ENCODE results near the gene MED9.

Gene MED9

DNA sequence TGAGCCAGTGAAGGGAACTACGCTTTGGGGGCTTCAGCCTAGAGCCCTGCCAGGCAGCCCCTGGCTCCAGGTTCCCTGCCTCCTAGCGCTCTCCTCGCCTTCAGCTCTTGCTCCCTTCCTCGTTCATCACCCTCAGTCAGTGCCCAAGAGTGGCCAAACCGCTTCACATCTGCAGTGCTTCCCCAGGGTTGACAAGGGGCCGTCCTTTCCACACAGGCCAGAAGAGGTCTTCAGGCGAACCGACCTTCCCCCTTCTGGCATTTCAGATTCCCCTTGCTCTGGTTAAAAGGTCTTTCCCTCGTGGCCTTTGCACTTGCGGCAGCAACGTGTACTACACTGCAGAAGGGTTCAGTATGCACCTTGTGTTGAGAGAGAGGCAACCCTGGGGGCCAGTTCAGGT, 15.3 kb downstream of the MED9 start:
- DNase-seq = no peak

DNA sequence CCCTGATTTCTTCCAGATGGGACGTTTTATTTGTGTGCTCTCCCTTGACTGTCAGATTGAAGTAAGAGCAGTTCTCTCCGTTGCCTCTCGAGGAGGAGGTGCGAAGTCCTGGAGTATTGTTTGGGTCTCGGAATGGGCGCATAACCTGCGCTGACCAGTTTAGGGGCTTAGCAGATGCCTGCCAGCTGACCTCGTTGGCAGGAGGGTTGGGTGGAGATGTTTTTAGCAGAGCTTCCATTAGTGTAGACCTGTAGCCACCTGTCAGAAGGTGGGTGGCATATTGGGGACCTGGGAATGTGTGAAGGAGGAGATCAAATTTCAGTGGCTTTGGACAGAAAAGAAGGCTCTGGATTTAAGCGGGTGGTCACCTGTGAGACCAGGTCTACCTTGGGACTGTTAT, 15.8 kb downstream of the MED9 start:
- no peak for DNase-seq

DNA sequence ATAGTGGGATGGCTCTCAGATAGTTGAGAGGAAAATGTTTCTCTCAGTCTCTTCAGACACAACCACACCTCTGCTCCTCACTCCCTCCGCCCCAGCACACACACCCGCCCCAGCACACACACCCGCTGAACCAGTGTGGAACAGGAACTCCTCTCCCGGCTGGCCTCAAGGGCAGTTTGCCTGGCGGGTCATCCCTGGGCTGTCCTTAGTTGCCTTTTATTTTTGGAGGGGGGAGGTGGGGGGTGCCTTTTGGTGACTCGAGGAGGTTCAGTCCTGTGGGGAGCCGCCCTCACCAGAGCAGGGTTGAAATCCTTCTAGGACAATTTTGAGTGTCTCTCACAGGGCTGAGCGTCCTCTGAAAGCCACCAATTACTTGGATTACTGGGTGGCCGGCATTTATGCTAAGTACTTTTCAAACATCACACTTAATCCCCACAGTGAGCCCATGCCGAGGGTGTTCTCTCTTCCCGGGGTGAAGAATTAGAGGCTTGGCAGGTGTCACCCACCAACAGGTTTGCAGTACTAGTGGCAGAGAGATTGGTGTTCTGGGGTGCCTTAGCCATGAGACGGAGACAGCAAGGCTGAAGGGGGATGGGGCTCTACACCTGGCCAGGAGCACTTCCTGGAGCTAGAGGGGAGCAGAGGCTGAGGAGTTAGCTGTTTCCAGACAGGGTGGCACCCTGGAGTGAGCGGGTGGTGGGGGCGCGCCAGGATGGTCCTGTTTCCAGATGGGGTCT, 16.6 kb downstream of the MED9 start:
- DNase-seq = no peak

DNA sequence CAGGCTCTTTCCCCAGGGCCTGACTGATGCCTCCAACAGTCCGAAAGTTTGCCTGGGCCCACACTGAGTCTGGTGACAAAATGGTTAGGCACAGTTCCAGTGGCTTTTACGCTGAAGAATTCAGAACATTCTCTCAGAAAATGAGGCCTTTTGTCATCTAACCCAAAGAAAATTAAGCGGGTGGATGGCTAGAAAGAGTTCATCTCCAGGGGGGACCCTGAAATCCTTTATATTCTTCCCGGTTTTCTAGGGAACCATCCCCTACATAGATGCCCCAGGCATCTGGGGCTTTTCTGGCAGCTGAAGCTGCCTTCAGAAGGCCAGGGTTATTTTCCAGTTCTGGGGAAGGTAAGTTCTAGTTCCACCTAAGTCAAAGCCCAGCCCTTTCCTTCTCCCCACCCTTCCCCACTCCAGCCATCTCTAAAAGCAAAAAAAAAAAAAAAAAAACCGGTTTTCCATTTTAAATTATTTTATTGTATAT, 17.2 kb downstream of the MED9 start:
- DNase-seq = no peak

DNA sequence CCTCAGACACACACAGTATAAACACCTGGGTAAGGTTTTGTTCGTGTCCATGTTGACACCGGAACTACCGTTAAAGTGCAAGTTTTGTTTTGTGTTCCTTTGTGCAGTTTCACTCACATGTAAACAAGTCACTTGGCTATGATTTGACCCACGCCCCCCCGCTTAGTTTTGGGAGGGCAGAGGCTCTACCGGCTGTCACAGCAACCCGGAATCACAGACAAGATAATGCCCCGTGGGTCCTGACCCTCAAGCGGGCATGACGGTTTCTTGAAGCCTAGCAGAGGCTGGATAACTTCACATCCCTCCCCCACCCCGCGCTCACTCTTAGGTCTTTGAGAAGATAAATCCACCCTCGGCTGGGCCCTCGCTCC, 17.7 kb downstream of the MED9 start:
- DNase-seq = no peak

- no peak for DNase-seq
These were observed 18.2 kb downstream of the MED9 start for GRCh38 chr17:17494870-17495535.

- DNase-seq = no peak
These were observed 18.9 kb downstream of the MED9 start for GRCh38 chr17:17495536-17496188.

- peak in 1 of 2 experiments; percentile 80 for DNase-seq
These were observed 19.6 kb downstream of the MED9 start, which contains the start of gene RASD1 for GRCh38 chr17:17496189-17497064. Gene RASD1 (minus strand): TSS chr17:17496395. CDS start chr17:17496181, 214 bp downstream.

- DNase-seq = no peak
These were observed 20.5 kb downstream of the MED9 start for GRCh38 chr17:17497065-17497844.

- no peak for DNase-seq
These were observed 21.2 kb downstream of the MED9 start for GRCh38 chr17:17497845-17498520.

DNA sequence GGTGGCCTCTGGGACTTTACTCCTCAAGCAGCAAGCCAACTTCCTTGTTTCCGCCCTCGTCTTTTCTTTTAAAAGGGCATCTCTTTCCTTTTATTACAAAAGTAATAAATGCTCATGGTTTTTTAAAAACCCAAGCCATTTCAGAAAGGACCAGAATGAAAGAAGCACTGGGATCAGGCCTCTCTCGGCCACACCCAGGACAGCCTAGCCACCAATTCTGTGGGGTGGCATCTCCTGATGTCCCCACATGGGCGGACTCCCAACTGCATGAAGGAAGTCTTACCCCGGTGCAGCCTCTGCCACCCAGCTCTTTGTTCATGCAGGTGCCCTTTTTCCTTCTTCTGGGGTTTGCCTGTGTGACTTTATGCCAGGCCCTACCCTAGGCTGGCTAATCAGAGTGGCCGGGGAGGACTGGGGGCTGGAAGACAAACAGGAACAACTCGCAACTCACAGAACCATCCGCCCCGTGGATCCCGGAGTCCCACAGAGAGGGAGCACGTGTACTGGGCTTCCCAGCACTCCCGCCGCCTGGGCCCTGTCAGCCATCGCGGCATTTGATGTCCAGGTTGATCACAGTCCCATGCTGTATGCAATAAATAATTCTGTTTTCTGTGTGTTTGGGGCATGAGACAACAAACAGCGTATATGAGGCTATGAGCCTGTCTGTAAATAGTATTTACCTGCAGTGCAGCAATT, 22.0 kb downstream of the MED9 start:
- DNase-seq = no peak

DNA sequence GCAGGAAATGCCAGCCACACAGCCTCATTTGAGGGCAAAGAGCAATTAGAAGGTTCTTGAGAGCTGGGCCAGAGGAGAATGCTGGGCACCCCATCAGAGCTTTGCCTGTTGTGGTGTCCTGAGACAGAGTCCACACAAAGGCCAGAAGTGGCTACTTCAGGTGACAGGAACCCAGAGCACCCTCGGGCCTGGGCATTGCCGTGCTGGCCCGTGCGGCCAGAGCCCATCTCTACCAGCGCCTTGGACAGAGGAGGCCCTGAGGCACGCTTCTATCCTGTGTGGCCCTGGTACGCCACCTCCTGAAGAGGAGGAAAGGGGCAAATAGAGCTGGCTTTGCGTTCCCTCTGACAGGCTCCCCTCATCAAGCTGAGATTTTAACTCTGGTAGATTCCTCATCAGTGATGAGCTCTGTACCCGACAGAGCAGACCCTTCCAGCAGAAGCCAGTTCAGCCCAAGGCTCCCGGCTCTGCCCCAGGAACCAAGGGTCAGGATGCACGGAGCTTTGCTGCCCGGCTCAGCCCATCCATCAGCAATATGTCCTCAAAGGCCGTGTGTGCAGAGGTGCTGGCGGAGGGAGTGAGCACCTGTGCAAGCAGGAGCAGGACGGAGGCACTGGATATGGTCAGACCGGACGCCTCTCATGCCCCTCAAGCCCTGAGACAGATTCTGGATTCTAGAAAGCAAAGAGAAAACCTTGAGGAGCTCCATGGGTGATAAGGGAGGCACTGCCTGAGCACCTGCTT, 22.8 kb downstream of the MED9 start:
- DNase-seq = no peak

DNA sequence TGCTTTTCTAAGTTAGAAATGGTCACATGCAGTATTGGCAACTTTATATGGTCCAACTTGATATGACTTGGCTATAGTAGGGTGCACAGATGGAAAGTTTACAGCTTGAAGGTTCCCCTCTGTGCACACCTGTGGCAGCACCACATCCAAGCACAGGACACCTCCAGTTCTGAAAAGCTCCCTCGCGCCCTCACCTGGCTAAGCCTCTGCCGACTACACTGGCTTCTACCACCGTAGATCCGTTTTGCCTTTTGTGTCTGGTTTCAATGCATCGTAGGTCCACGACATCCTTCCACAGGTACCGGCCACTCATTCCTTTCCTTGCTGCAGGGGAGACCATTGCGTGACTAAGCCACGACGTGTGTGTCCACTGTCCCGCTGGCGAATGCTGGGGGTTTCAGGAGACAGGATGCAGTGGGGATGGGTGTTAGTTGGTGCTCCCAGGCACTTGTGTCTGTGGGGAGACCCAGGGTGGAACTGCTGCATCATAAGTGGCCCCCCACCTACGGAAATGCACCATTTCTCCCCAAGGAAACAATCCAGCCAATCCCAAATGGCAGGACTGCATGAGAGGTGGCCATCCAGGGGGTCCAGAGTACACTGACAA, 24.3 kb downstream of the MED9 start:
- no peak for DNase-seq

DNA sequence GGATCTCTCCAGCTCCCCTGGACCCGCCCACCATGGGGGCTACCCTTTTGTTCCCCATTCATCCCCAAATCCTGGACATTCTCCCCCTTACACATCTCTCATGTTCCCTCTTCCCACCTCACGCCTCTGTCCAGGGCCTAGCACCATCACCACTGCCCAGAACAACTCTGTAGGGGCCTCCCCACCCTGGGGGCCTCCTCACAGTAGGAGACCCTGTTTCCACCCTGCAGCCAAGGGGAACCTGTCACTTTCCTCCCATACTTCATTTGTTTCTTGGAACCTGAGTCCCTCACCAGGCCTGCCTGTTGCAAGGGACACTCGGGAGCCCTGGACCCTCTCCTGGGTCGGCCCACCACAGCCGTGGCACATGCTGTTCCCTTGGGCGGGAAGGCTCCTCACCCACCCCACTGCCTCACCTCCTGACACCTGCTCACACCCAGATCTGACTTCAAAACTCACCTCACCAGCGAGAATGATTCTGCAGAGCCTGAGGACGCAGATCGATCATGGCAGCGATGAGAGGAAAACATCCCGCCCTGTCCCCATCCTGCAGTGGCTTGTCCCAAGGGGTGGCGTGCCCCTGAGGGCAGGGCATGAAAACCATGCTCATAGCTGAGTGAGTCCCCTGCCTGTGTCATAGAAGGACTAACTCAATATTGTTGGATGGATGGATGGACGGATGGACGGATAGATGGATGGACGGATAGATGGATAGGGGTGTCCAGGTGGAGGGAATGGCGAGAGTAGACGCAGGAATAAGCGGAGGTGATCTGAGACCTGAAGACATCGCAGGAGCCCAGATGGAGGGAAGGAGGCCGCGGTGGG, 26.2 kb downstream of the MED9 start:
- DNase-seq = no peak

- no peak for DNase-seq
These were observed 26.8 kb downstream of the MED9 start for GRCh38 chr17:17503566-17504130.

DNA sequence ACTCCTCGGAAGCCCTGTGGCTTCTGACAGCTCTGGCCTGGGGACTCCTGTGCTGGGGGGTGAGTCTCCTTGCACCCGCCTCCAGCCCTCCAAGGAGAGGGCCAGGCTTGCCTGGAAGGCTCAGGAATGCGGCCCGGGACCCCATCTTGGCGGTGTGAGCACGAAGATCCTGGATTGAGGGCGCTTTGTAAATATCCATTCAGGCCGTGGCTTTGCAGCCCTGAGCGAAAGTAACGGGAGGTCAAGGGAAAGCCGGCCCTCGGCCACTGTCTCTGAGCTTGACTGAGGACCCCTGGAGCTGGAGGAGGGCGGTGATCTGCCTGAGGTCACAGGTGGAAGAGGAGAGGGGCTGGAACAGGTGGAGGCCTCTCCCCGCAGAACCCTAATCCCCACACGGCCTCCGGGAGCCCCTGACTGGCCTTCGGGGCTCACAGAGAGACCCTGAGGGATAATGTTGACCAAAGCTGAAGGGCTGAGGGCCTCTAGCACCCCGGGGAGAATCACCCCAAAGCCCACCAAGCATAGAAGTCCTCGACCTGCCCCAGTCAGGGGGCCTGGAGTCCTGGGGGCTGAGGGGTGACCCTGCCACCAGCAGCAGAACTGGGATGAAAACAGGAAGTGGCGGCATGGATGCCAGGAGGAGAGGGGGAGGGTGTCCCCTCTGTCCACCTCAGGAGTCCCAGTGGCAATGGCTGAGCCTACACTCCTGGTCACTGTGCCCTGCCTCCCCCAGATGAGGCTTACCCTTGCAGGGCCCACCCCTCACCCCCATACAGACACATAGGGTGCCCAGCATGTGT, 27.7 kb downstream of the MED9 start:
- no peak for DNase-seq

- no peak for DNase-seq
These were observed 28.4 kb downstream of the MED9 start for GRCh38 chr17:17505151-17505550.
